Measurements from ENCODE around the gene CDCA7.

DNA sequence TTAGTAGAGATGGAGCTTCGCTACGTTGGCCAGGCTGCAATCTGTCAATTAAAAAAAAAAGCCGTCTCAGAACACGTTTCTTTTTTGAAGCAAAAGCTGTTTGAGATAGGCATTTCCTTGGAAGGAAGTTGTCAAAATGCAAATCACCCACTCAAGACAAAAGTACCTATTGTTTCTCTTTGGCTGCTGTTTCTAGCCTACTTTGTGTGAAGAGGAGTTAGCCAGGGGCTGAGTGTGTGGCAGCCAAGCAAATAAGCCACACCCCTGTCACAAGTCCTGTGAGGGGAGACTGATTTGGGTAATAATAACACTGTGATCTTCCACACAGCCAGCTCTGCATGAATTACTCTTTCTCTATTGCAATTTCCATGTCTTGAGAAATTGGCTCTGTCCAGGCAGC lies 47.4 kb upstream of the CDCA7 start:
- TF ChIP-seq CTCF (IDR thresholded peaks at IDR 0.05) (no peak), POLR2A (IDR thresholded peaks at IDR 0.05) (no peak)
